NCI-H146 (cell line): Measurements from ENCODE around the gene NTNG1.
"Not testable (repeated sequence)": the region's sequence is repeated elsewhere in the genome, so short reads cannot be mapped to it uniquely, and the experiment has no call there.

Source experiments
- DNase-seq: peaks from one replicate; lab custom pipeline; 2025; lab: John Stamatoyannopoulos, UW

Gene NTNG1

DNA sequence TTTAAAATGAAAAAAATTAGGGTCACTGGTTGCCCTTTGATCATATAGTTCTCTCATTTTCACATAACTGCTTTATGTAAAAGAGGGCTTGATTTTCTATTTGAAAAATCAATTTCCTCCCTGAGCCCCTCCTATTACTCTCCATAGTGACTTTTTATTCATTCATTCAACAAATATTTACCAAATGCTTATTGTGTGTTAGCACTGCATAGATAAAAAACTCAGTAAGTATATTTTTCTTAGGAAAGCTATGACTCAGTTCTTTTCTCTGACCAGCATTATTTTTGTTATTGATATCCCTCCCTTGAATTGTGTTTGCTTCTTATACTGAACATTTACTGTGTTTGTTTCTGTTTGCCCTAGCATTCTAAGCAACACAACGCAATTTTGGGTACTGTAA is 59.8 kb downstream of the NTNG1 start:
- no peak for DNase-seq

- no peak for DNase-seq
These were observed 61.2 kb downstream of the NTNG1 start for GRCh38 chr1:107202007-107202406.

- no peak for DNase-seq
These were observed 72.4 kb downstream of the NTNG1 start for GRCh38 chr1:107213225-107213624.

DNA sequence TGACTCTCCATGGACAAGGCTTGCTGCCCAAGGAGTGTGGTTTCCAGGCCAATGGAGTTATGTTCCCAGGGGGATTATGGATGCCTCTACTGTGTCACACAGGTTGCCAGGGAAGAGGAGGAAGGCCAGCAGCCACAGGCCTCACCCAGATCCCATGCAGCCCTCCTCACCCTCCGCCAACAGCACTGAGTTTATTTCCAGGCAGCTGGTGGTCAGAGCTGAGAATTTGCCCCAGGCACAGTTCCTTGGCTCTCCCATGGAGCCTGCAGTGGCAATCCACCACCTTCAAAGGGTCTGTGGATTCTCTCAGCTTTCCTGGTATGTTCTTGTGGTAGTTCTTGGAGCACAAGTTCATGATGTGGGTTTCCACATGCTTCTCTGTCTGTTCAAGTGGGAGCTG is 79.2 kb downstream of the NTNG1 start:
- no peak for DNase-seq

- DNase-seq: peak; percentile 87
These were observed 84.9 kb downstream of the NTNG1 start for GRCh38 chr1:107225706-107226105.

DNA sequence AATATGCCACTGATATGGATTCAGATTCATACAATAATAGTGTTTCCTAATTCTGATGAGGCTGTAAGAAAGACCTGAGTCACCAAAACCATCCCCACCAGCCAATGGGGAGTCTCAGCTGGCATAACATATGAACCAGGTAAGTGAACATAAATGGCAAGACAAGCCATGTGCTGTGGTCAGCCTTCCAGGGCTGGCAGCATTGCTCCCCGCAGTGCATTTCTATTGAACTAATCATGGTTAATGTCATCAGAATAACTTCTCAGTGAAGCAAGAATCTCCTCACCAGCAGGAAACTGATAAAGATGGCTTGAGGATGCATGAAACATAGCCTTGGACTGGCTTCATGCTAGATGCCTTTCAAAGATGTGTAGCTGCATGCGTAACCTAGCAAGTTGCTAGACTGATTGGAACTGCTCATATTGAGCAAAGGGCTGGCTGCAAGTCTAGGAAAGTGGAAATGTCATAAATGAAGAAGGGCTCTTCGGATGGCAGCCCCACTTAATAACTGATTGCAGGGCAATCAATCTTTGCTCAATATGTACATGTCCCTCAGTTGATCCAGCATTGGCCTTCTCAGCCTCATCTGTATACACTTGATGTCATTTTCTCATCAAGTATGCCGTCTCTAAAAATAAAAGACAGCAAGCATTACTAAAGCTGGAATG is 88.0 kb downstream of the NTNG1 start:
- DNase-seq: no peak

GRCh38 chr1:107229711-107230110 is 88.9 kb downstream of the NTNG1 start:
- no peak for DNase-seq

DNA sequence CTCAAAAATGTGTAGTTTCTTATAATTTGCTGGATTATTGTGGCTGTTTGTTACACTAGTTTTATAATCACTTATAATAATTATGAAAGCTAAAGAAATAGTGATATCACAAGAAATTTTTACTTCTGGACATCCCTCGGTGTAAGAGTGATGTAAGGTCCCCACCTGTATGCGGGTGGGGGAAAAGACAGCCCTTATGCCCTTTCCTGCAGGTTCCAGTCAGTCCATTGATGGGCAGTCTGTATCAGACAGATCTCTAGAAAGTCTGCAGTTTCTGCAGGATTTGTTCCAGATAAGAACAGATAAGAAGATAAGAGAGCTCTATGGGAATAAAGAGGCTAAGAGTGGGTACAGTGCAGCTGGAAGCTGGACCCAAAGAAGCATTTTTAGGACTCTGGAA is 89.3 kb downstream of the NTNG1 start:
- DNase-seq: no peak

- DNase-seq: no peak
These were observed 90.5 kb downstream of the NTNG1 start for GRCh38 chr1:107231291-107231690.

DNA sequence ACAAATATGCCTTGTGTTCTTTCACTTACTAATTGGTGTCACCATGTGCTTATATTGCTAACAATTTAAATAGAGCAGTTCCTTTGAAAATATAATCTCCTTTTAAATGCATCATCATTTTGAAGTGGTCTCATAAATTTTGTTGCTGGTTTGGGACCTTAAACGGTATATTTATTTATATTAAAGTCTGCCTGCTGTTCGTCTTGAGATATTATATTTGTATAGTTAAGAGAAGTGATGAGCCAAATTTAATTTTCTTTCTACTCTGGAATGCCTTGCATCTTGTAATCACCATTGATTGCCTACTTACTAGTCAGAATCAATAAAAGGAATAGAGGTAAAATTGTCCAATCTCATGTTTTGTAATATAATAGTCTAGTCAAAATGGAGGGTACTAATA is 91.6 kb downstream of the NTNG1 start:
- peak; percentile 47 for DNase-seq

DNA sequence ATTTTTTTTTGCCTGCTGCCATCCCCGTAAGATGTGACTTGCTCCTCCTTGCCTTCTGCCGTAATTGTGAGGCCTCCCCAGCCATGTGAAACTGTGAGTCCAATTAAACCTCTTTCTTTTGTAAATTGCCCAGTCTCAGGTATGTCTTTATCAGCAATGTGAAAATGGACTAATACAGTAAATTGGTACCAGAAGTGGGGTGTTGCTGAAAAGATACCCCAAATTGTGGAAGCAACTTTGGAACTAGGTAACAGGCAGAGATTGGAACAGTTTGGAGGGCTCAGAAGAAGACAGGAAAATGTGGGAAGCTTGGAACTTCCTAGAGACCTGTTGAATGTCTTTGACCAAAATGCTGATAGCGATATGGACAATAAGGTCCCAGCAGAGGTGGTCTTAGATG is 95.9 kb downstream of the NTNG1 start:
- DNase-seq: not testable (repeated sequence)

DNA sequence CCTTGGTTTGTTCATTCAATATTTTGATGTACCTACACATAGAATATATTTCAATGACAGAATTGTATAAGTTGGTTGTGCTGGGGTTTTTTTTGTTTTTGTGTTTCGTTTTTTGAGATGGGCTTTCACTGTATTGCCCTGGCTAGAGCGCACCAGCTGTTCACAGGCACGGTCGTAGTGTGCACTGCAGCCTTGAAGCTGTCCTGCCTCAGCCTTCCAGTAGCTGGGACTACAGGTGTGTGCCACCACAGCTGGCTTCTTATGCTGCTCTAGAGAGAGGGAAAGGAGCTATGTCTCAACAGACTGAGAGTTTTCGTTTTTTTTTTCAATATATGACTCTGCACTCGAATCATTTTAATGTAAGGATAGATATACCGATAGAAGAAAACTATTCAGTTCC is 102.6 kb downstream of the NTNG1 start:
- peak; percentile 19 for DNase-seq

DNA sequence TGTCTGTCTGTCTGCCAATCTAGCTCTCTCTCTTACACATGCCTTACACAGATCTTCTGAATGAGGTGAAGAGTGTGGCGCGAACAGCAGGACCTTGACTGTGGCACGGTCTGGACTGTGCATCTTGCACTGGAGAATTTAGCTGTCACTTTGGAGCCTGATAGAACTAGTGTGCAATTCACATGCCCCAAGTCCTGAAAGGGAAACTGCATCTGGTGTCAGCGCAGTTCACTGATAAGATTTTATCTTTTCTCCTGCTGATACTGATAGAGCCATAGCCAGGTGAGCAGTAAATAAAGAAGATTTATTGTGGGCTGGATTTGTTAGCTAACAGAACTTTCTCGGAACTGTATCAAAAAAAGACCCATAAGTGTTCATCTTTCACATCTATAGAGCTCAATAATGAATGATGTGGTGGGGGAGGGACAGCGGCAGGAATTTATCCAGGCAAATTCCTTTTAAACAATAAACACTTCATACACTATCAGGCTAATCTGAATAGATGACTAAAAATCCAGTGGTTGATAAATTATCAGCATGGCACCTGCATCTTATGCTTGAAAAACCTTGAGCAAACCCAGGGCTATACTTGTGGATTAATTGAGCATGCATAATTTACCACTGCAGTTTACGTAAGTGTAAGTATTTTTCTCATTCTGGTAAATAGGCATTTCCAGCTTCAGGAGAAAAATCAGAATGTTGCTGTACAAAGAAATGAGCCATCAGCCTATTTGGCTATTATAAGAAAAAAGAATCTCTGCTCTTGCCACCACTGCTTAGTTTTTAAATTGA is 104.1 kb downstream of the NTNG1 start:
- peak; percentile 73 for DNase-seq

- DNase-seq: peak; percentile 63
These were observed 106.0 kb downstream of the NTNG1 start for GRCh38 chr1:107246775-107247345.

DNA sequence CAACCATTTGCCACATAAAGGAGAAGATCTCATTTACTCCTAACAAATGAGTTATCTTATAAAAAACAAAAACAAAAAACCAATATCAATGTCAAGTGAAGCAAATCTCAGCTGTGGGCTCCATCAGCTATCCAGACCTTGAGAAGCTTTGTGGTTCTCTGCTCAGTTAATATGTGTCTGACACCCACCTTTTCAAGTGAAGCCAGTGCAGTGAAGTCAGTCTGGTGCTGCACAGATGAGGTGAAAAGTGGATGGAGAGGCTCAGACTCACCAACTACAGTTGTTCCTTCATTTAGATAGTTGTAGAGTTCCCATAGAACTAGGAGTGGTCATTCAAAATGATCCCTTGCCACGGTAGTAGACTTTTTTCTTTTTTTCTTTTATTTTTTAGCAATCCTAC is 106.8 kb downstream of the NTNG1 start:
- no peak for DNase-seq

DNA sequence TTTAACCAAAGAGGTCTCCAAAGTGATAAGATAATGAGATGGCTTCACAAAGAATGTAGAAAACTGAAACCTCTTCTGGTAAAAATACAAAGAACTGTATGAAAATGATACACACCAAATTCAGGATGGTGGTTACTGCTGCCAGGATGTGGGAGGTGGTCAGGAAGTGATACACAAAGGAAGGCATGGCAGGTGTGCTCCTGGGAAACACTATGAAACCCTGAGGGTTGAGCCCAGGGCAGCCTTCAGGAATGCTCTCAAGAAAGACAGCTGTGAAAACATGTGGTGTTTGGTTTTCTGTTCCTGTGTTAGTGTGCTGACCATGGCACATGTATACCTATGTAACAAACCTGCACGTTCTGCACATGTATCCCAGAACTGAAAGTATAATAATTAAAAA is 109.3 kb downstream of the NTNG1 start:
- DNase-seq: peak; percentile 96

- DNase-seq: no peak
These were observed 110.2 kb downstream of the NTNG1 start for GRCh38 chr1:107251083-107251482.

DNA sequence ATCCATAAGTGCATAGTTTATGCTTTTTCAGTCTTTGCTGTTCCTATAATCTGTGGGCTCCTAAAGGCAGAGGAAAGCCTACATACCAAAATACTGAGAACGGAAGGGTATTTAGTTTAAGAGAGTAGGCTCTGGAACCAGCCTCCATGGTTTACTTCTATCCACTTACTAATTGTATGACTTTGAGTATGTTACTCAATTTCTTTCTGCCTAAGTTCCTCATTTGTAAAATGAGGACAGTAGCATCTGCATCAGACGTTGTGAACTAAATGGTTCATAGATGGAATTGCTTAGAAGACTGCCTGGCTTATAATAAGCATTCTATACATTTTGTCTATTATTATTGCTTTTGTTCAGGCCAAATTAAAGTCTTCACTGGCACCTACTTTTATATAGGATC is 111.0 kb downstream of the NTNG1 start:
- DNase-seq: no peak

GRCh38 chr1:107252271-107252670 is 111.4 kb downstream of the NTNG1 start:
- DNase-seq: no peak

DNA sequence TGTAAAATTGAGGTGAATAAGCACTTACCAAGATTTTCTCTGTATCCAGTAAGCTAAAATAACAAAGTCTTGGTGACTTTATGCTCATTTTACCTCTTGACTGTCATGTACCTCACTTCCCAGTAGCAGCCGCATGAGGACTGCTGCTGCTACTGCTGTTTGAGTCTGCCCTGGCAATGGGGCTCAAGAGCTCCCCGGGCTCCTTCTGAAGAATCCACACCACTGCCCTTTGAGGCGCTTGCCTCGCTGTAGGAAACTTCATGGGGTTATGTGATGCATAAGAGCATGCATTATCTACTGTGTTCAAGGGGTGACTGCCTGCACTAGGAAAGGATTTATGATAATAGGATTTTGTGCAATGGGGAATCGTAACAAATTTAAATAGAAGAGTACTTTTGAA is 113.5 kb downstream of the NTNG1 start:
- peak; percentile 77 for DNase-seq

GRCh38 chr1:107255469-107255868 is 114.6 kb downstream of the NTNG1 start:
- no peak for DNase-seq

GRCh38 chr1:107262467-107263286 is 121.8 kb downstream of the NTNG1 start:
- peak; percentile 40 for DNase-seq
